Panc1 (cell line): ENCODE data around the gene CISTR. TPM values are rescaled to one million over a fixed set of nuclear protein-coding genes. Genes with fewer than 3 reads are reported as not detected.

ENCODE experiments used
- ATAC-seq: fragments of 200-7000 bp; cut with Tn5 transposase; 2 replicates; pipeline ENCODE4 v1.9.1; 2020; ENCODE audit warnings: mild to moderate bottlenecking, moderate library complexity
- BruUV-seq: library from RNA; stranded (reverse); fragments of 400-500 nt; replicated peaks from 2 replicates; lab custom pipeline; 2021; lab: Mats Ljungman, UMichigan
- CTCF ChIA-PET: fragments of 300-600 bp; sonication (Branson Sonifier 250); formaldehyde crosslinking; loops from one replicate; lab custom pipeline; 2022; ENCODE audit warnings: antibody characterized with exemption; lab: Charles Lee
- POLR2A ChIA-PET: fragments of 300-600 bp; sonication (Branson Sonifier 250); formaldehyde crosslinking; loops from one replicate; lab custom pipeline; 2022; ENCODE audit warnings: antibody characterized with exemption; lab: Charles Lee
- DNase-seq: peaks from one replicate; pipeline ENCODE4 v3.0.0-alpha.2; 2010; ENCODE audit warnings: low read depth, low spot score
- H3K27ac ChIP-seq: 2 replicates; pipeline ENCODE4 v1.5.1; 2011; ENCODE audit warnings: mild to moderate bottlenecking, low read length, inconsistent platforms
- H3K27me3 ChIP-seq: fragments of 200-500 bp; sonication (Bioruptor generic); 2 replicates; pipeline ENCODE4 v1.6.0; 2014; ENCODE audit warnings: low read length, inconsistent platforms; ENCODE audit not compliant: control insufficient read depth, insufficient read depth
- H3K36me3 ChIP-seq: fragments of 200-500 bp; sonication (Bioruptor generic); 2 replicates; pipeline ENCODE4 v1.5.1; 2014; ENCODE audit warnings: inconsistent platforms, mild to moderate bottlenecking, low read length, moderate library complexity; ENCODE audit not compliant: control insufficient read depth, insufficient read depth
- H3K4me1 ChIP-seq: 2 replicates; pipeline ENCODE4 v1.5.1; 2011; ENCODE audit warnings: inconsistent platforms, mild to moderate bottlenecking, low read length, moderate library complexity; ENCODE audit not compliant: control insufficient read depth, insufficient read depth
- H3K4me3 ChIP-seq, 2 experiments: 2 replicates each; pipeline ENCODE4 v1.5.1; 2011 to 2012; ENCODE audit warnings: low read depth in 2 of 2, low read length in 2 of 2, mild to moderate bottlenecking in 2 of 2, inconsistent platforms in 1 of 2, moderate library complexity in 1 of 2
- H3K9me3 ChIP-seq: fragments of 200-500 bp; sonication (Bioruptor generic); 2 replicates; pipeline ENCODE4 v1.5.1; 2014; ENCODE audit warnings: low read depth, mild to moderate bottlenecking, inconsistent platforms, low read length, moderate library complexity; ENCODE audit not compliant: control insufficient read depth, insufficient read depth
- POLR2AphosphoS5 ChIP-seq: IDR thresholded peaks from 2 replicates; pipeline ENCODE4 v1.6.1; 2012; ENCODE audit warnings: mild to moderate bottlenecking, low read depth, low read length, moderate library complexity
- SIN3A ChIP-seq: IDR thresholded peaks from 2 replicates; pipeline ENCODE4 v1.6.1; 2012; ENCODE audit warnings: low read depth, mild to moderate bottlenecking, low read length, moderate library complexity, borderline replicate concordance; ENCODE audit not compliant: insufficient read depth
- TCF7L2 ChIP-seq: IDR thresholded peaks from 2 replicates; pipeline ENCODE4 v1.6.1; 2011; ENCODE audit warnings: mild to moderate bottlenecking, low read depth, low read length, inconsistent platforms
- in situ Hi-C: cut with HindIII; loops from 2 replicates; pipeline ENCODE4 v1.10.0; 2016; ENCODE audit warnings: low sequenced_read_pairs, low pct_unique_long_range_greater_than_20kb
- intact Hi-C: fragments of 100-400 bp; cut with micrococcal nuclease; formaldehyde crosslinking; loops from one replicate; pipeline ENCODE4 v1.10.0; 2022; ENCODE audit not compliant: unreplicated experiment
- total RNA-seq: library from RNA; stranded (reverse); gene quantifications from one replicate; pipeline ENCODE4 v1.2.1, GENCODE V29; 2021; ENCODE audit not compliant: unreplicated experiment
- TF ChIP-seq, protein P1 (sequence below): fragments of 450-650 bp; IDR thresholded peaks from 2 replicates; pipeline ENCODE4 v1.5.1; 2017; ENCODE audit warnings: mild to moderate bottlenecking
- TF ChIP-seq, protein P2 (sequence below), 2 experiments: IDR thresholded peaks; 2 replicates each; pipeline ENCODE4 v1.6.1; 2011 to 2012; ENCODE audit warnings: low read depth in 2 of 2, control low read depth in 1 of 2, low read length in 1 of 2, mild to moderate bottlenecking in 1 of 2, moderate library complexity in 1 of 2; ENCODE audit not compliant: insufficient read depth in 1 of 2

Gene CISTR
- total RNA-seq, 1 experiment from 2014 or later: not detected

DNA sequence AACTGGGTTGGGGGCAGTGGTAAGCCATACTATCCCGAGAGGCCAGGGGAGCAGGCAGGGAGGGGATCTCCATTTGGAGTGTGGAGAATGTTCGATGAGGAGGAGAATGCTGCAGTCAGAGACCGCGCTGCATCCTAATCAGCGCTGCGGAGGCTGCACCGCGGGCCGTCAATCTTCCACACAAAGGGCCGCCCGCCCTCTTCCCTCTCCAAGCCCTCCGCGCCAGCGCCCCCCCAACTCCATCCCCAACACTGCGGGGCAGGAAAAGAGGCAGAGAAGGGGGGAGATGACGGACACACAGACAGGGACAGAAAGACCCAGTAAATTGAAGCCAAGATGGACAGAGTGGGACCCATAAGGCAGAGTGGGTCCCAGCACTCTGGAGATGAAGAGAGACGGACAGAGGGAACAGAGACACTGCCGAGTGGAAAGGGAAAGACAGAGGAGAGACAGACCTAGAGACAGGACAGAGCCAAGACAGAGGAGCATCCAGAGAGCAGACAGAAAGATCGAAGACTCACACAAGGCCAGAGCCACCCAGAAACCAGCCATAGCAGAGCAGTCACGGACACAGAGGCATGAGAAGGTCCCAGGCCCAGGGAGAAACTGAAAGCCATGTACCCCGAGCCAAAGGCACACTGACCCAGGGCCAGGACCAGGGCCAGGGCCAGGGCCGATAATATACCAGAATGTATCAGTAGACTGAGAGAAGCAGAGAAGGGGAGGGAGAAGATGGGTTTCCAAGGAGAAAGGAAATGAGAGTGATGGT lies 3.5 kb downstream of the CISTR start:
- Histone ChIP-seq H3K4me3 (no peak overlapping the region), H3K27me3 (0 out of 2 replicates have a peak, but pooled peaks cover 6% of the 10 kb centered on the region), H3K9me3 (no peaks in the 10 kb centered on the region), H3K27ac (no peak overlapping the region), H3K36me3 (no peaks in the 10 kb centered on the region), H3K4me1 (peaks cover 23% of the 10 kb centered on the region)
- in situ Hi-C loops: no loop called here
- intact Hi-C loops: no loop called here
- ChIA-PET CTCF (interaction anchor here (1.0 to 3.5 kb wide), 2 partner anchors 9 to 48 kb away, joined by 3 to 19 read pairs; no protein-coding TSS in a partner anchor), POLR2A (no interaction called here)
- no peak for ATAC-seq
- no peak for TF ChIP-seq SIN3A
- no TSS peak for BruUV-seq
- no peak for DNase-seq

DNA sequence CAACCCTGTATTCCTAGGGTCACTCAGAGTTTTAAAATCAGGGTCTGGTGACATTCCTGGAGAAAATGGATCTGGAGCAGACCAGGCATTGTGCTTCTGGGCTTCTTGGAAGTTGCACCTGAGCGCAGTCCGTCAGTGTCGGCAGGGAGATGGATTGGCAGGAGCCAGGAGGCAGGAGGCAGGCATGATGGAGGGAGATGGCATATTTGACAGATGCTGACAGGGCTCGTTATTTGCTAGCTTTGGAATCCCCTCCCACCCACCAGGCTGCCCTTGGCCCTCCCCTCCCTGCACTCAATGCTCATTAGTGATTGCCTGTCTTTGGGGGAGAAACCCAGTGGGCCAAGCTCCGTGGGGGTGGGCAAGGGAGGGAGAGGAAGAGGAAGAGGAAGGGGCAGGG lies 4.7 kb downstream of the CISTR start:
- Histone ChIP-seq H3K4me1 (peaks cover 18% of the 10 kb centered on the region), H3K27ac (peak overlapping the region; percentile 25; the same call in 1 of the 2 replicates), H3K36me3 (no peaks in the 10 kb centered on the region), H3K9me3 (no peaks in the 10 kb centered on the region), H3K4me3 (no peak overlapping the region), H3K27me3 (0 out of 2 replicates have a peak, but pooled peaks cover 6% of the 10 kb centered on the region)
- in situ Hi-C loops: no loop called here
- CTCF ChIA-PET: interaction anchor here (0.5 to 4.9 kb wide), 7 partner anchors 10 to 237 kb away, joined by 3 to 45 read pairs (median 4); no protein-coding TSS in a partner anchor
- TF ChIP-seq, protein P1, sequence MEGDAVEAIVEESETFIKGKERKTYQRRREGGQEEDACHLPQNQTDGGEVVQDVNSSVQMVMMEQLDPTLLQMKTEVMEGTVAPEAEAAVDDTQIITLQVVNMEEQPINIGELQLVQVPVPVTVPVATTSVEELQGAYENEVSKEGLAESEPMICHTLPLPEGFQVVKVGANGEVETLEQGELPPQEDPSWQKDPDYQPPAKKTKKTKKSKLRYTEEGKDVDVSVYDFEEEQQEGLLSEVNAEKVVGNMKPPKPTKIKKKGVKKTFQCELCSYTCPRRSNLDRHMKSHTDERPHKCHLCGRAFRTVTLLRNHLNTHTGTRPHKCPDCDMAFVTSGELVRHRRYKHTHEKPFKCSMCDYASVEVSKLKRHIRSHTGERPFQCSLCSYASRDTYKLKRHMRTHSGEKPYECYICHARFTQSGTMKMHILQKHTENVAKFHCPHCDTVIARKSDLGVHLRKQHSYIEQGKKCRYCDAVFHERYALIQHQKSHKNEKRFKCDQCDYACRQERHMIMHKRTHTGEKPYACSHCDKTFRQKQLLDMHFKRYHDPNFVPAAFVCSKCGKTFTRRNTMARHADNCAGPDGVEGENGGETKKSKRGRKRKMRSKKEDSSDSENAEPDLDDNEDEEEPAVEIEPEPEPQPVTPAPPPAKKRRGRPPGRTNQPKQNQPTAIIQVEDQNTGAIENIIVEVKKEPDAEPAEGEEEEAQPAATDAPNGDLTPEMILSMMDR: no peak
- no peak for TF ChIP-seq TCF7L2
- TF ChIP-seq, protein P2, sequence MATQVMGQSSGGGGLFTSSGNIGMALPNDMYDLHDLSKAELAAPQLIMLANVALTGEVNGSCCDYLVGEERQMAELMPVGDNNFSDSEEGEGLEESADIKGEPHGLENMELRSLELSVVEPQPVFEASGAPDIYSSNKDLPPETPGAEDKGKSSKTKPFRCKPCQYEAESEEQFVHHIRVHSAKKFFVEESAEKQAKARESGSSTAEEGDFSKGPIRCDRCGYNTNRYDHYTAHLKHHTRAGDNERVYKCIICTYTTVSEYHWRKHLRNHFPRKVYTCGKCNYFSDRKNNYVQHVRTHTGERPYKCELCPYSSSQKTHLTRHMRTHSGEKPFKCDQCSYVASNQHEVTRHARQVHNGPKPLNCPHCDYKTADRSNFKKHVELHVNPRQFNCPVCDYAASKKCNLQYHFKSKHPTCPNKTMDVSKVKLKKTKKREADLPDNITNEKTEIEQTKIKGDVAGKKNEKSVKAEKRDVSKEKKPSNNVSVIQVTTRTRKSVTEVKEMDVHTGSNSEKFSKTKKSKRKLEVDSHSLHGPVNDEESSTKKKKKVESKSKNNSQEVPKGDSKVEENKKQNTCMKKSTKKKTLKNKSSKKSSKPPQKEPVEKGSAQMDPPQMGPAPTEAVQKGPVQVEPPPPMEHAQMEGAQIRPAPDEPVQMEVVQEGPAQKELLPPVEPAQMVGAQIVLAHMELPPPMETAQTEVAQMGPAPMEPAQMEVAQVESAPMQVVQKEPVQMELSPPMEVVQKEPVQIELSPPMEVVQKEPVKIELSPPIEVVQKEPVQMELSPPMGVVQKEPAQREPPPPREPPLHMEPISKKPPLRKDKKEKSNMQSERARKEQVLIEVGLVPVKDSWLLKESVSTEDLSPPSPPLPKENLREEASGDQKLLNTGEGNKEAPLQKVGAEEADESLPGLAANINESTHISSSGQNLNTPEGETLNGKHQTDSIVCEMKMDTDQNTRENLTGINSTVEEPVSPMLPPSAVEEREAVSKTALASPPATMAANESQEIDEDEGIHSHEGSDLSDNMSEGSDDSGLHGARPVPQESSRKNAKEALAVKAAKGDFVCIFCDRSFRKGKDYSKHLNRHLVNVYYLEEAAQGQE (IDR thresholded peaks at IDR 0.05; ENCODE audit: insufficient read depth in 1 of 2, low read depth in 2 of 2, low read length in 1 of 2): no peak
- TF ChIP-seq SIN3A: no peak
- no peak for TF ChIP-seq POLR2AphosphoS5
- DNase-seq (no peak), ATAC-seq (peak; percentile 4; the same call in 1 of the 2 replicates)
- intact Hi-C loops: no loop called here
- POLR2A ChIA-PET: no interaction called here
- no TSS peak for BruUV-seq
